ENCODE measurements around the gene ZIC2.
"Not testable (repeated sequence)": the region's sequence is repeated elsewhere in the genome, so short reads cannot be mapped to it uniquely, and the experiment has no call there.

ZIC2 gene

DNA sequence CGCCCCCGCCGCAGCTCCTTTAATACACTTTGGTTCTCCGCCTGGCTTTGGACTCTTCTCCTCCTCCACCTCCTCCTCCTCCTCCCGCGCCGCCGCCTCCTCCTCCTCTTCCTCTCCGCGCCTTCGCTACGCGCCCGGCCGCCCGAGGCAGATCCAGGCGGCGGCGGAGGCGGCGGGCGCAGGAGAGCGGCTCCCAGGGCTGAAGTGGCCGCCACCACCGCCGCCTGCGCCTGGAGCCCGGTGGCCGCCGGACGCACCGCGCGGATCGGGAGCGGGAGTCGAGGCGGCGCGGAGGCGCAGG is at the start of gene ZIC2:
TSS of gene ZIC2 (plus strand) at position 50 of the 301 bp plus-strand sequence. CDS start 281 bp downstream, outside the sequence.
- DNase-seq: no peak

DNA sequence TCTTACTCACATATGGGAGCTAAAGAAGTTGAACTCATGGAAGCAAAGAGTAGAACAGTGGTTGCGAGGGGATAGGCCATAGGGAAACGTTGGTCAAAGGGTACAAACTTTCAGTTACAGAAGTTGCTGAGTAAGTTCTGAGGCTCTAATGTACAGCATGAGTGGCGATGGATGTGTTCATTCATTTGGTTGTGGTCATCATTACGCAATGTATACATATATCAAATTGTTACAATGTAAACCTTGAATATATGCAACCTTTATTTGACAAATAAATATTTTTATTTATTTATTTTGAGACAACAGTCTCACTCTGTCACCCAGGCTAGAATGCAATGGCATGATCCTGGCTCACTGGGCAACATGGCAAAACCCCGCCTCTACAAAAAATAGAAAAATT is 48.7 kb upstream of the ZIC2 start:
- no peak for DNase-seq

DNA sequence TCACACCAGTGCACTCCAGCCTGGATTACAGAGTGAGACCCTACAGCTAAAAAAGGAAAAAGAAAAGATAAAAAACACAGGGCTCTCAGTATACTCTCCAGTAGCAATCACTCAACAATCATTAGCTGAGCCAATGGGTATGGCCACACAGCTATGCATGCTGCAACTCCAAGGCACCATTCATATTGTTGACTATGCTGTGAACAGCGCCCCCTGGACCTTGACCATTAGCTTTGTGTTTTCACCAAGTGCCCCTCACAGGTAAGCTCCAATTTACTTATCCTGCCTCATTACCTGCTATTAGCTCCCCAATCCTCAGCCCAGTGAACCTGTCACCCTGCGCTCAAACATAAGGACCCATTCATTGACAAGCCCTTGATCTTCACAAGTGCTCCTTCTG is 45.8 kb upstream of the ZIC2 start:
- no peak for DNase-seq

DNA sequence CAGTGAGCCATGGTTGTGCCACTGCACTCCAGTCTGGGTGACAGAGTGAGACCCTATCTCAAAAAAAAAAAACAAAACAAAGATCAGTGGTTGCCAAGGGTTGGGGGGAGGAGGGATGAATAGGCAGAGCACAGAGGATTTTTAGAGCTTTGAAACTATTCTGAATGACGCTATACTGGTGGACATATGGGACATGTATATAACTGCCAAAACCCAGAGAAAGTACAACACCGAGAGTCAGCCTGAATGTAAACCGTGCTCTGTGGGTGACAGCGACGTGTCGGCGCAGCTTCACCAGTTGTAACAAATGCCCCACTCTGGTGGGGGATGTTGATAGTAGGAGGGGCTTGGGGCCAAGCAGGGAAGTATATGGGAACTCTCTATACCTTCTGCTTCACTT is 42.9 kb upstream of the ZIC2 start:
- no peak for DNase-seq

DNA sequence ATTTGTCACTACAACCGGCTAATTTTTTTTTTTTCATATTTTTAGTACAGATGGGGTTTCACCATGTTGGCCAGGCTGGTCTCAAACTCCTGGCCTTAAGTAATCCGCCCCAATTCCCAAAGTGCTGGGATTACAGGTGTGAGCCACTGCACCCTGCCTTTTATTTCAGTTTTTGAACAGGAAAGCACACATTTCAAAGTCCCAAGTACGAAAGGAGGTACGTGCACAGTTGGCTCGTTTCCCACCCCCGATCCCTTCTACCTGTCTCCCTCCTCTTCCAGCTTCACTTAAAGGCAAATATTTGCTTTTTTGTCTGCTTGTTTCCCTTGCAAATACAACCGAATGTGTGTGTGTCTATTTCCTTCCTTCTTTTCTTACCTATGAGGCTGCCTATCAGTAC is 40.5 kb upstream of the ZIC2 start:
- DNase-seq: no peak

DNA sequence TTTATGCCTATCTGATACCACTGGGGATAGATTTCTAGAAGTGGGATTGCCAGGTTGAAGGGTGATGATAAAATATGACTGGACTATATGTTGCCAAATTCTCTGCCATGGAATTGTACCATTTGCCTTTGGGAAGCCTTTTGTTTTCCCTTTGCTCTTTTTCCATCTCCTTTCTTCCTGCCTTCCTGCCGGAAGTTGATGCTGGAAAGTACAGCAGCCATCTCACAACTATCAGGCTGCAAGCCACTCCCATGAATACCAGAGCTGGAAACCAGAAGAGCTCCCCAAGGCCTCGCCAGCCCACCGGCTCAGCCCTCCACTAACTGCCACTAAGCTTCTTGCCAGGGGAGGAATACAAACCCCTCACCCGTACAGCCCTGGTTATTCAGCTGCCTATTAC is 39.7 kb upstream of the ZIC2 start:
- no peak for DNase-seq

DNA sequence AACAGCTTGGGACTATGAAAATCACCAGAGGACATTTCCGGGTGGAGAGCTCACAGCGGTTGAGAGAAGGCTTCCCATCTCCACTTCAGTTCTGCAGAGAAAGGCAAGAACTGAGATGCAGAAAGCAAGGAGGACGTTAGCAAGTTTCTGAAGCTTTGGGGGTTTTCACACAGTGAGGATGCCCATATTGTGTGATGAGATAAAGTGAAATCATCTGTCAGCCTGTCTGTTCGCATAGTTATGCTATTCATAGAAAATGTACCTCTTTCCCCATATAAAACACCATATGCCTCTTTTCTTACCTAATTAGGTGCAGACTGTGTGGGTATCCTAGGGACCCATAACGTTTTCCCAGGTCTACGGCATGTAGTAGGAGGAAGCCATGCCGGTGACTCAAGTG is 37.5 kb upstream of the ZIC2 start:
- no peak for DNase-seq

DNA sequence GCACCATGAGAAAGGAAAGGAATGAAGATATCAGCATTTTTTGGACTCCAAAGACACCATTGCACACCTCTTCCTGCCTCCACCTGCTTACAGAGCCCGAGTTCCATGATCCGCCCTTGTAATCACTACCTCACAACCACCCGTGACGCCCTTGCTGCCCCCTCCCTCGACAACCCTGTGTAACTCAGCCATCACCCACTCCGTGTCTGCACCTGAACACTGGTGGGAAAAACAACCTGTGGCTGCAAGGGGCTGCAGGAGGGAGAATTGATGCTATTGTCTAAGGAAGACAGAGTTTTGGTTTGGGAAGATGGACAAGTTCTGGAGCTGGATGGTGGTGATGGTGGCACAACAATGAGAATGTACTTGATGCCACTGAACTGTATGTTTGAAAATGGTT is 37.0 kb upstream of the ZIC2 start:
- no peak for DNase-seq

DNA sequence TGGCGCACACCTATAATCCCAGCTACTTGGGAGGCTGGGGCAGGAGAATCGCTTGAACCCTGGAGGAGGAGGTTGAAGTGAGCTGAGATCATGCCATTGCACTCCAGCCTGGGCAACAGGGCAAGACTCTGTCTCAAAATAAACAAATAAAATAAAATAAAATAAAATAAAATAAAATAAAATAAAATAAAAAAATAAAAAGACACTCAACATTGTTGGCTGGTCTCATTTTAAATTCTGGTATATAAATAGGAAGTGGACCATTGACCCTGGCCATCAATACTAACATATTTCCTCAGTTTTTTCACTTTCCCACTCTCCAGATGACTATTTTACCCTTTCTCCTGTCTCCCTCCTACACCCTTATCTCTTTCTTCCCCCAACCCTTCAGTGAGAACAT is 36.1 kb upstream of the ZIC2 start:
- DNase-seq: not testable (repeated sequence)

DNA sequence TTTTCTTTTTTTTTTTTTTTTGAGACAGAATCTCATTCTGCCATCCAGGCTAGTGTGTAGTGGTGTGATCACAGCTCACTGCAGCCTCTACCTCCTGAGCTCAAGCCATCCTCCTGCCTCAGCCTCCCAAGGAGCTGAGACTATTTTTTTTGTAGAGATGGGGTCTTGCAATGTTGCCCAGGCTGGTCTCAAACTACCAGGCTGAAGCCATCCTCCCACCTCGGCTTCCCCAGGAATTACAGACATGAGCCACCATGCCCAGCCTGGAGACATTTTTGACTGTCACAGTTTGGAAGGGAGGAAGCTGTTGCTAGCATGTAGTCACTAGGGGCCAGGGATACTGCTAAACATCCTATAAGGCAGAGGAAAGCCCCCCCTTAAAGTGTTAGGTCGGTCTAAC is 33.9 kb upstream of the ZIC2 start:
- DNase-seq: no peak

DNA sequence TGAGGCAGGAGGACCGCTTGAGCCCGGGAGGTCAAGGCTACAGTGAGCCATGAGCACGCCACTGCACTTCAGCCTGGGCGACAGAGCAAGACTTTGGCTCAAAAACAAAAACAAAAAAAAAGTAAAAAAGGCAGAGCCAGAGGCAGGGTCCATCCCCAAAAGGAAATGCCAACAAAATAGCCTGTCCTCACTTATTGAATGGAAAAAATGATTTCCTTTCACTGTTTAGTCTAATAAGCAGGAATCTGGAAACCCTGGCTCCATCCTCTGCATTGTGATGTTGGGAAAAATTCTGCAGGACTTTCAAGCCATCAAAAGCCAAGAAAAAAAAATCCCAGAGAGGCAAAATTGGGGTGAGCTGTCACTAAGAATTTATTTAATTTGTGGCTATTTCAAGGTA is 33.2 kb upstream of the ZIC2 start:
- no peak for DNase-seq

DNA sequence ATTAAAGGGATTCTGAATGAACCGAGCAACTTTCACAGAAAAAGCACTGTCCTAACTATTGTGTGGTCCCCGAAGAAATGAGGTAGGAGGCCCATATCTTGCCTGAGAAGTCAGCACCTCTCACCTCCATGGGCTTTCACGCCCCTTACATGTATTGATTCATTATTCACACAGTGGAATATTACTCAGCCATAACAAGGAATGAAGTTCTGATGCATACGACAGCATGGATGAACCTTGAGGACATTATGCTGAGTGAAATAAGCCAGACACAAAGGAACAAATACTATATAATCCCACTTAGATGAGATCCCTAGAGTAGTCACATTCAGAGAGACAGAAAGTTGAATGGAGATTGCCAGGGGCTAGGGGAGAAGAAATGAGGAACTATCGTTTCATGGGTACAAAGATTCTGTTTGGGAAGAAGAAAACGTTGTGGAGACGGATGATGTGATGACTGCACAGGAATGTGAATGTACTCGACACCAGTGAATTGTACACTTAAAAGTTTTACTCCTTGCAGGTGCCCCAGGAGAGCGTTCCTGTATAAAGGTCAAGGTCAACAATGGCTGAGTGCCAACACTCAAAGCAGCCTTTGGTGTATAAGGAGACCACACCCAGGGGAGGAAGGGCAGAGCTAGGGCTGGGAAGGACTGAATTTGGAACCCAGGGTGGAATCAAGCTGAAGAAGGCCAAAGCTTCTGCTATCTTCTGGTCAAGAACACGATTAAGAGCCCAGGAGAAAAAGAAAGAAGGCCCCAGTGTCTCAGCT is 32.5 kb upstream of the ZIC2 start:
- no peak for DNase-seq

DNA sequence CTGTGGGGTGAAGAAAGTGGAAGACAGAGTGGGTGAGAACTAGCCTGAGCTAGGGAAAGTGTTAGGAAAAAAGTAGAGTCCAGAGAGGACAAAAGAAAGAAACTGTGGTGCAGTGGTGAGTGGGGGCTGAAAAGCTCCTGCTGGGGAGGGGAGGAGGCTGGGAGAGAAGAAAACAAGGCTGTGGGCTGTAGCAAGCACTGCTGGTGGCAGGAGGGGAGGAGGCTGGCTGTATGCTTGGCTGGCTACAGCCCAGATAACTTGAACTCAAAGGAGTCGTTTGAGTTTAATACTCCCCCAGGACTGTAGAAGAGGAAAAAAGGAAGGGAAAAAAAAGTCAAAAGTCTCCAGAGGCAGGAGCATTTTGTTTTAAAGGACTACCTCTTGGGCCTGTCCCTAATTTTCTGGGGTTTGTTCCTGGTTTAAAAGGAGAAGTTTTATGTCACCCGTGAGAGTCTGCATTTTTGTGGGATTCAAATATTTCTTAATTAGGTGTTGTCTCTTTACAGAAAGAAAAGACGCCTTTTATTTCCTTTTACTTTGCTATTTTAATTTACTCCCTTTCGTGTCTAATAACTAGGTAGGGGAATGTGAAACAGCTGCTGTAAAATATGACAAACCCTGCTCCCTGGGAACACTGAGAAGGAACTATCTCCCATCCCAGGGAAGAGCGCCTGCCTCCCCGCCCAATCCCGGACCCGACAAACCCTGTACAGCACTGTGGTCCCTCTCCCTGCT is 31.7 kb upstream of the ZIC2 start:
- no peak for DNase-seq

DNA sequence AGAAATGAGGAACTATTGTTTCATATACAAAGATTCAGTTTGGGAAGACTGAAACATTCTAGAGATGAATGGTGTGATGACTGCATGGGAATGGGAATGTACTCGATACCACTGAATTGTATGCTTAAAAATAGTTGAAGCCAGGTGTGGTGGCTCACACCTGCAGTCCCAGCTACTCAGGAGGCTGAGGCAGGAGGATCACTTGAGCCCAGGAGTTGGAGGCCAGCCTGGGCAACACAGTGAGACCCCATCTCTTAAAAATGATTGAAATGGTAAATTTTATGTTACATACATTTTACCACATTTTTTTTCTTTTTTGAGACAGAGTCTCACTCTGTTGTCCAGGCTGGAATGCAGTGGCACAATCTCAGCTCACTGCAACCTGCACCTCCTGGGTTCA is 29.9 kb upstream of the ZIC2 start:
- not testable (repeated sequence) for DNase-seq

DNA sequence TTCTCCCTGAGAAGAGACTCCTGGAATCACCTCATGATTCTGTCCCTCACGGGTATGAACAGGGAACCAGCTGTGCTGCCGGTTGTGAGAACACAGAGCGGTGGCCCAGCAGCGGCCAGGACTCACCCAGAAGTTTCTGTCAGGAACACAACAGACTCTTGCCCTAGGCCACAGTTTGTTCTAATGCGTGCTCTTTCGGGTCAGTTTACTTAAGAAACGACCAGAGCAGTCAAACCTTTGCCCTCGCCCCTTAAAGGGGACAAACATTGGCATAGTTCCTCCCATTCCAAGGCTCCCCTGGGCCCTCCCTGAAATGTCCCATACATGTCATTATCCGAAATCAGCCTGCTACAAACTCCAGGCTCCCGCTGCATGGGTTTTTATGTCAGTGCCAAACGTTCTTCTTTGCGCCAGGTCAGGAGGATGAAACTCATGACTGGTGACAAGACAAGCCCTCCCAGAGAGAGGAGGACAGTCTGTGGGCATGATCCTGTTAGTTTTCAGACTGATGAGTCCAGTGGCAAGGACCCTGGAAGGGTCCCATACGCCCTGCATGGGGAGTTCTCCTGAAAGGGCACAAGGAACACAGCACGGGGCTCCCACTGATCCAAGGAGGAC is 28.3 kb upstream of the ZIC2 start:
- no peak for DNase-seq

DNA sequence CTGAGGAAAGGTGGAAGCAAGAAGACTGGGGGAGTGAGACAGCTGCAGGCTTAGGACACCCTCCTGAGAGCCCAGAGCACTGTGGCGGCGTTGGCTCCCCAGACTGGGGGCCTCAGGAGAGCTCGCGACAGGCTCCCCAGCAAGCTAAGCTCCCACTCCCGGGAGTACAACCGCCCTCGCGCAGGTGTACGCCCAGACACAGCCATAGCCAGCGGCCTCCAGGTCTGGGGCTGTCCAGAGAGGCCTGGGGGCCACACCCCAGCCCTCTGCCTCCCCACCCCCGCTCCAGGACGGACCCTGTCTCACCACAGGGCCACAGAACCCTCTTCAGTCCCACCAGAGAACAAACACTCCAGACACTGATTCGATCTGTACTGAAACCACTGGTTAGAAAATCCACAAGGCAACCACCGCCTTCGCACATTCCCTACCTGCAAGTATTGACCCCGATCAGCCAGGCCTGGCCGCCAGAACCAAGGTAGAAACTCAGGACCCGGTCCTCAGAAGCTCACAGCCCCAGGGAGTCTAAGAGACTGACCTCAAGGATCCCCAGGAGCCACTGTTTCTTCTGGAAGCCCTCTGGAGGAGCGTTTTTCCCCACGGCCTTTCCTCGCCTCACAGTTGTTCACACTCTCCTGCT is 26.4 kb upstream of the ZIC2 start:
- no peak for DNase-seq

DNA sequence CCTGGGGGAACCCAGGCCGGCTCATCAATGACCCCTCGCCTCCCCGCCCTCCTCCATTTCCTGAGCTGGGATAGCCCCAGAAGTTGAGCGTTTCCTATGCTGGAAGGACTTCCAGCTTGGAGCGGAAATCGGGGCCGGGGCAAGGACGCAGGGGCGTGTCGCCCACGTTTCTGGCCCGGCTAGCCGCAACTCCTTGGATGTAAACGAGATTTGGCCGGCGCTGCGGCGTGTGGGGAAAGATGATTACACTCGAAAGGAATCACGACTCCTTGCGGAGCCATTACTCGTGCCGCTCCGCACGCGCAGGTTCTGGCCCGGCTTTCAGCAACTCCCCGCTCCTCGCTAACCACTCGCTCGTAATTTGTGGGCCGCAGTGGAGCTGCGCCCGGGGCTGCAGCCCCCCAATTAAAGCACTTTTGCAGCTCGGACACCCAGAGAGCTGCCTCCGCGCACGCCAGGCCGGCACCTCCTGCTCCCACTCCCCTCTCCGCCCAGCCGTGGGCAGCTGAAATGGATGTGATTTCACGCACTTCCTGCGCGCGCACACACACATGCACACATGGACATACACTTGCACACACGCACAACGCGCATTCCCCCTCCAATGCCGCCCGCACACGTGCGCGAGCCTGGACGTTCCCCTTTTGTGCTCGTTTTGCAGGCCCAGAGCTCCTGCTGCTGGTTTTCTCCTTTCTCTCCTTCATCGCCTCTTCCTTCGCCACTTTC is 25.7 kb upstream of the ZIC2 start:
- DNase-seq: no peak

DNA sequence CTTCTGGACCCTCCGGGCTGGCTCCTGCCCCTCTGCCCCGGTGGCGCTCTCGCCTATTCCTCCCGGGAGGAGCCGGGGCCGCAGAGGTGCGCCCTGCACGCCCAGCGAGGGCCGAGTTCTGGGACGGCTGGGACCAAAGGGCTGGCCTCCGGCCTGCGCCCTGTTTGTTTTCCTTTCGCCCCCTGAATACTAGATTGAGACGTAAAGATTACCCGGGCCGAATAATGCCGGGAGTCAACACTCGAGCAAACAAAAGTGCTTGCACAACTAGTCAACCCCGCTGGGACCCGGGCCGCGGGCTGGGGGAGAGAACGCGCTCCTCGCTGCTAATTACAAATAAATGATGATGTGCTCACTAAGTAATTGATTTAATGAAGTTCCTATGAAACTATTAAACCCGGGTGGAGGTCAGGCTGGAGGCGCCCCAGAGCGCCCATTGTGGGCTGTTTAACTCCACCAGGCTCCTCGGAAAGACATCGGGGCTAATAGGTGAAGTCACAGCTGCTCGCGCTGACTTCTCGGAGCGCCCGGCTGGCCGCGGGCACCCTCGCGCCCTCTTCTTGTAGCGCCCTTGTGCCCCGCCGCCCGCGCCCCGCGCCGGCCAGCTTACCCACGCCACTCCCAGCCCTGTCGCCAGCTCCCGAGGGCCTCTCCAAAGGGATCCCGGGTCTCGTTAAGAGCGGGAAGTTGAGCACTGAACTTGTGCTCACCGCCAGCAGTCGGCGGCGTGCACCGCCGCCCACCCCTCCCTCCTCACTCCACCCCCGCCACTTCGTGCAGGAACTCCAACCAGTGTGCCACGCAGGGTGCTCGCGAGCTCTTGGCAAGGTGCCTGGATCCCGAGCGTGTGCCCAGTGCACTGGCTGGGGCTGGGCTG is 24.9 kb upstream of the ZIC2 start:
- no peak for DNase-seq

DNA sequence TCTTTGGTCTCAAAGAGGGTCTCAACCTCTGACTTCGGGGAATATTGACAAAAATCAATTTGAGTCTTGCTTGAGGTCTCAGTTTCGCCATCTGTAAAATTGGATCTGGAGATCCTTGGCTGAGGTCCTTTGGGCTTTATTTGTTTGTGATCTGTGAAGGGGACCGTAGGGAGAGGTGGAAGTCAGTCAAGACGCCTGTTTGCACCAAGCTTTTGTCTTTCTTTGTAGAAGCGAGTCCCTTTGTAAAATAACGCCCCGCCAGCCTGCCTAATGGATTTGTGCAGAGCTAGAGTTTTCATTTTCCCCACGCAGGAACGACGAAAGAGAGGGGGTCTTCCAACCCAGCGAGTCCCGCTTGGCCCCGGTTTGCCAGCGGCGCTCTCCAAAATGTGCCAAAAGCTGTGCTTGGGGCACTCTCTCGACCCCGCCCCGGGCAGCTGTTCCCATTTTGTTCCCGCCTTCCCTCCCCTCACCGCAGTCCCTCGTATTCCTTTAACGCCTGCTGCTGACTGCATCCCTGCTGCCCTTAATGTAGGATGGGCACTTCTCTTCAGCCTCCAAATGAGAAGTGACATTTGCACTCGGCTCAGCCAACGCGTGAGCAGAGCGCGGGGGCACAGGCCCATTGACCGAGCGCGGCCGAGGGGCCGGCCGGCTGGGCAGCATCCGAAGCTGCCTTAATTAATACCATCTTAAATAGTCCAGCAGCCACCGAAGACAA is 23.0 kb upstream of the ZIC2 start:
- no peak for DNase-seq

DNA sequence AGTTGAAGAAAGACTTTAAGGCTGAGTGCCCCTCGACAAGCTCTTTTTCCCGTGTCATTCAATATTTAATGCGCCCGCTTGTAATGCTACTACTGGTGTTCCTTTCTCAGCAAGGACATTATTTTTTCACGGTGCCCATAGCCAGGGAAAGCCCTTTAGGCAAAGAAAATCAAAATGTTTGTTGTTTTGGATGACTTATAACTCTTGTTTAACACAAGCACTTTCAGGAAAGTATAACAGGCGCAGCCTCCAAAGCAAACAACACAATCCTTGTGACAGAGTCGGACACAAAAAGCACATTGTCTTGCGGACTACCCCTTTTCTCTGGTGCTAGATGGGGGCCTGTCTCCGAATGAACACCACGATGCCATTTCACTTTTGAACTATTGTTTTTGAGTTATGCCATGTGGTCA is 22.5 kb upstream of the ZIC2 start:
- no peak for DNase-seq

DNA sequence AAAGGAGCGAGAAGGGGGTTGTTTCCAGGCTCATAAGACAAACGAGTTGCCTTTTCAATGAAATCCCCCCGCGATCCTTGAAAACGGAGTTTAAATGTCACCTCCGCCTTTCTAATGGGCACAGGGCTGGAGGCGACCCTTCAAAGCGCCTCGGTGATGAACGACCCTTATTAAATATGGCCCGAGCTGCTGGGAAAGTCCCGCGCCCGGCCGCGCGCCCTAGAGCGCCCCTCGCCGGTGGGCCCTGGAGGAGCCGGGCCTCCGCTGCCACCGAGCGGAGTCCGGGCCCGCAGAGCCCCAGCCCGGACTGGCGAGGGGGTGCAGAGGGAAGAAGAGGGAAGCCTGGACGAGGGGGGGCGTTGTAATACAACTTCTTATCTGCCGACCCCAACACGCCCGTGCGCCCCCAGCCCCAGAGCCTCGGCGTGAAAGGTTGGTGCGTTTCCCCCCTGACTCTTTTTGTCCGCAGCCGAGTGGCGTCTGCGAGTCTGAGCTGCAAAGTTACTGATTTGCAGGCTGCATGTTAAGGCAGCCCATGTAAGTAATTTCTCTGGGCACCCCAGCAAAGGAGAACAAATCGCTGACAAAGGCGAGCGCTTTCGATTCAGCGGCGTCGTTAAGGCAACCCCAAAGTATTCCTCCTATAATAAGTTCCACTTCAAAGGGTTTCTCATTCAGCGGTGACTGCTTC is 21.9 kb upstream of the ZIC2 start:
- no peak for DNase-seq

Measured in CD4-positive, alpha-beta T cell treated with Interleukin-10 for 1 hour (primary cell).